ENCODE measurements around the gene CDCP2.

Gene CDCP2

DNA sequence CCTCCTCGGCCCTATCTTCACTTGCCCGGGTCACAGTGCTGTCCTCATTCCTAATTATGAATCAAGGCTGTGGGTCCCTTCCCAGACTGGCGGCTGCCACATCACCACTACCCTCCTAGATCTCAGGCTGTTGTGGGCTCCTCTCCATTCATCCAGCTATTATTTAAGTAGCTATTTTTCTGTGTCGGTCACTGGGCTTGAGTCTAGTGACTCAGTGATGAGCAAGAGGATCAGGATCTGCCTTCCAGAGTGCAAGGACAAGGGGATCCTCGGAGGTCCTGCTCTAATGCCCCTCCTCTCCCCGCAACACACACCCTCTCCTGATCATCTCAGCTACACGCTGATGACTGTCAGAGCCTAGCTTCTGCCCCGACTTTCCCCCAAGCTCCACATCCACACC is 34.1 kb downstream of the CDCP2 start:
- Histone ChIP-seq H3K36me3 (ENCODE audit: control insufficient read depth, insufficient read depth, low read length) (no peaks in the 10 kb centered on the region), H3K4me3 (replicated peaks; ENCODE audit: low read depth, low read length) (no peak overlapping the region), H3K27me3 (replicated peaks; ENCODE audit: control insufficient read depth, insufficient read depth, low read length) (no peaks in the 10 kb centered on the region)
- no peak for TF ChIP-seq CTCF (IDR thresholded peaks at IDR 0.05; ENCODE audit: insufficient read depth, low read length, poor library complexity, severe bottlenecking)
- DNase-seq (ENCODE audit: extremely low read depth, insufficient read length): no peak

DNA sequence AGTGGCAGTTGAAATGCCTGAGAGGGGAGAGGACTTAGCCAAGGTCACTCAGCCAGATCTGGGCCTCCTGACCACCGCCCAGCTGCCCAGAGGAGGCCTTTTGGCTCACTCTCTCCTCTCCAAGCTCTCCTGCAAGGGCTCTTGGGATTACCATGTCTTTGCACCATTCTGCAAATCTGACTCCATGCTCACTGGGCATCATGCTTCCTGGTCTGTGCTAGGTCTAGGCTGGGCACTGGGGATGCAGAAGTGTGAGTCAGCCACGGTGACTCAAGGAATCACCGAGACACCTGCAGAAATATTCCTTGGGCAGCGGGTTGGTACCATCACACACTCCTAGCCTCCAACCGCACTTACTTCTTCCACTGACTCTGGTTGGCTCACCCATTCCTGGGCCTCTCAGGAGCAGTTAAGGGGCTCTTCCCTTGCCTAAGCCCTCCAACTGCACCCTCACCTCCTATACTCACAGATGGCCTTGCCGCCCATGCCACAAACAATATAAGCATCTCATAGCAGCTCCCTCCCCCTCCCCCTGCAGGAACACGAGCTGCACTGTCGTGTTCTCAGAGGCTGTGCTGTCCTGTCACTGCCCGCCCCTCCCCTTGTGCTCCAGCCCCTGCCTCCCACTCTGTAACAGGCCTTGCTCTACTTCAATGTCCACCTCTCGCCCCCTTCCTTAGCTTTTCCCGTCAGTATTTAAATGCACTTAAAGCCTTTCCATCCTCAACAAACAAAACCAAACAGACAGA is 34.8 kb downstream of the CDCP2 start:
- TF ChIP-seq CTCF (IDR thresholded peaks at IDR 0.05; ENCODE audit: insufficient read depth, low read length, poor library complexity, severe bottlenecking): no peak
- Histone ChIP-seq H3K4me3 (replicated peaks; ENCODE audit: low read depth, low read length) (no peak overlapping the region), H3K36me3 (ENCODE audit: control insufficient read depth, insufficient read depth, low read length) (no peaks in the 10 kb centered on the region), H3K27me3 (replicated peaks; ENCODE audit: control insufficient read depth, insufficient read depth, low read length) (no peaks in the 10 kb centered on the region)
- DNase-seq (ENCODE audit: extremely low read depth, insufficient read length): no peak

DNA sequence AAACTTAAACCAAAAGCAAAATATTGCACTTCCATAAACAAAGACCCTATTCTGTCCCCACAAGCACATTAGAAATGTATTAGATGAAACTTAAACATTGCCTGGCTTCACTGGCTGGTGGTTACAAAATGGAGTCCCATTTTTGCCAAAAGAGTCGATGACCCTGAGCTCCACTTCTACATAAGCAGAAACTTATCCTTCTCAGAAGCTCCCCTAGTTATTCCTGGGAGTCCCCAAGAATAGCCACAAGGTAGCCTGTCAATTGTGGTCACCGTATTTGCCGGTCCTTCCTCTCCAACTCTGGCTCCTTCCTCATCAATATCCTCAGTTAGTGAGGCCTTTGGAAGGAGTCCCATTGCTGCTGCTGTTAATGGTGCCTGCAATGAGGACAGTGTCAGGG is 37.3 kb downstream of the CDCP2 start:
- no peaks in the 10 kb centered on the region for H3K27me3 ChIP-seq (replicated peaks; ENCODE audit: control insufficient read depth, insufficient read depth, low read length)
- no peak for DNase-seq (ENCODE audit: extremely low read depth, insufficient read length)
- H3K36me3 ChIP-seq (ENCODE audit: control insufficient read depth, insufficient read depth, low read length): no peaks in the 10 kb centered on the region
- H3K4me3 ChIP-seq (replicated peaks; ENCODE audit: low read depth, low read length): no peak overlapping the region
- no peak for TF ChIP-seq CTCF (IDR thresholded peaks at IDR 0.05; ENCODE audit: insufficient read depth, low read length, poor library complexity, severe bottlenecking)

DNA sequence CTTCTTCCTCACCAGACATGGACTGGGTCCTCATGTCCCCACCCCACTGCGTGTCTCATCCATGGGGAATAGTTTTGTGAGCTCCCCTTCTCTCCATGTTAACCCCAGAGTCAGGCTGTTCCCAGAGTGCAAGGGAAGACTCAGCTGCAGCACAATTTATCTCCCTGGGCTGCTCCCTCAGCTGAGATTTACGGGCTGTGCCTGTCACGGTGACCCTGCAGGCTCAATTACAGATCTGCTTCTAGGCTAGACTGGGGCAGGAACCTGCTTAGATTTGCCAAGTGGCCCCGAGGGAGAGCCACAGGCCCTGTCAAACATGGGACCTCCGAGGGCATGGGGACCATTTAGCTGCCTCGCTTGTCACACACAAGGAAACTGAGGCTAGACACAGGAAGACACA is 37.8 kb downstream of the CDCP2 start:
- H3K4me3 ChIP-seq (replicated peaks; ENCODE audit: low read depth, low read length): no peak overlapping the region
- H3K36me3 ChIP-seq (ENCODE audit: control insufficient read depth, insufficient read depth, low read length): no peaks in the 10 kb centered on the region
- DNase-seq (ENCODE audit: extremely low read depth, insufficient read length): no peak
- H3K27me3 ChIP-seq (replicated peaks; ENCODE audit: control insufficient read depth, insufficient read depth, low read length): no peaks in the 10 kb centered on the region
- no peak for TF ChIP-seq CTCF (IDR thresholded peaks at IDR 0.05; ENCODE audit: insufficient read depth, low read length, poor library complexity, severe bottlenecking)

- Histone ChIP-seq H3K27me3 (replicated peaks; ENCODE audit: control insufficient read depth, insufficient read depth, low read length) (no peaks in the 10 kb centered on the region), H3K4me3 (replicated peaks; ENCODE audit: low read depth, low read length) (no peak overlapping the region), H3K36me3 (ENCODE audit: control insufficient read depth, insufficient read depth, low read length) (no peaks in the 10 kb centered on the region)
- TF ChIP-seq CTCF (IDR thresholded peaks at IDR 0.05; ENCODE audit: insufficient read depth, low read length, poor library complexity, severe bottlenecking): no peak
- DNase-seq (ENCODE audit: extremely low read depth, insufficient read length): no peak
Observed at GRCh38 chr1:54114001-54114400, 38.8 kb downstream of the CDCP2 start.

Measured in GM06990 (cell line).